ENCODE results near the gene DOLK.

Gene DOLK

DNA sequence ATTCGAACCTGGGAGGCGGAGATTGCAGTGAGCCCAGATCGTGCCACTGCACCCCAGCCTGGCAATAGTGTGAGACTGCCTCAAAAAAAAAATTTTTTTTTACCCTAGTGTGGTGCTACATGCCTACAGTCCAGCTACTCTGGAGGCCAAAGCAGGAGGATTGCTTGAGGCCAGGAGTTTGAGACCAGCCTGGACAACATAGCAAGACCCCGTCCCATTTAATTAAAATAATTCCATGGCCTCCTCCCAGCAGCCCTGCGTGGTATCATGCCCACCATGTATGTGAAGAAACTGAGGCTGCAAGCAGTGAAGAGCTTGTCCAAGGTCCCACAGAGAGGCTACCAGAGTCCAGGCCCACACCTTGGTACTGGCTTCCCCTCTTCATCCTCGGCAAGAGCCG is 46.0 kb downstream of the DOLK start:
- Histone ChIP-seq H3K4me3 (ENCODE audit: low read depth, low read length, poor library complexity, severe bottlenecking) (no peak overlapping the region), H2AFZ (ENCODE audit: low read length) (no peak overlapping the region), H3K79me2 (ENCODE audit: insufficient read depth, low read length) (no peaks in the 10 kb centered on the region), H3K9ac (ENCODE audit: low read length) (no peak overlapping the region), H3K9me3 (ENCODE audit: low read length) (no peaks in the 10 kb centered on the region), H3K36me3 (ENCODE audit: insufficient read depth, low read length) (peaks cover 16% of the 10 kb centered on the region; the same call in 1 of the 2 replicates), H4K20me1 (ENCODE audit: insufficient read depth, low read length) (no peaks in the 10 kb centered on the region), H3K4me1 (ENCODE audit: insufficient read depth, low read length, severe bottlenecking) (peaks cover 17% of the 10 kb centered on the region), H3K27ac (ENCODE audit: low read depth, low read length, poor library complexity, severe bottlenecking) (no peak overlapping the region), H3K27me3 (ENCODE audit: insufficient read depth, low read length) (no peaks in the 10 kb centered on the region), H3K4me2 (ENCODE audit: low read length) (no peak overlapping the region), H3K9me2 (ENCODE audit: low read depth, low read length) (no peaks in the 10 kb centered on the region), H3F3A (ENCODE audit: insufficient read depth, low read length) (no peaks in the 10 kb centered on the region)
- TF ChIP-seq CTCF (IDR thresholded peaks at IDR 0.05; ENCODE audit: low read length) (no peak), EZH2 (IDR thresholded peaks at IDR 0.05; ENCODE audit: borderline replicate concordance, low read length) (no peak)

GRCh38 chr9:128899566-128900322 is 47.7 kb downstream of the DOLK start:
- peaks cover 30% of the 10 kb centered on the region for H3K36me3 ChIP-seq (ENCODE audit: insufficient read depth, low read length)
- H3K4me2 ChIP-seq (ENCODE audit: low read length), result no peak overlapping the region

DNA sequence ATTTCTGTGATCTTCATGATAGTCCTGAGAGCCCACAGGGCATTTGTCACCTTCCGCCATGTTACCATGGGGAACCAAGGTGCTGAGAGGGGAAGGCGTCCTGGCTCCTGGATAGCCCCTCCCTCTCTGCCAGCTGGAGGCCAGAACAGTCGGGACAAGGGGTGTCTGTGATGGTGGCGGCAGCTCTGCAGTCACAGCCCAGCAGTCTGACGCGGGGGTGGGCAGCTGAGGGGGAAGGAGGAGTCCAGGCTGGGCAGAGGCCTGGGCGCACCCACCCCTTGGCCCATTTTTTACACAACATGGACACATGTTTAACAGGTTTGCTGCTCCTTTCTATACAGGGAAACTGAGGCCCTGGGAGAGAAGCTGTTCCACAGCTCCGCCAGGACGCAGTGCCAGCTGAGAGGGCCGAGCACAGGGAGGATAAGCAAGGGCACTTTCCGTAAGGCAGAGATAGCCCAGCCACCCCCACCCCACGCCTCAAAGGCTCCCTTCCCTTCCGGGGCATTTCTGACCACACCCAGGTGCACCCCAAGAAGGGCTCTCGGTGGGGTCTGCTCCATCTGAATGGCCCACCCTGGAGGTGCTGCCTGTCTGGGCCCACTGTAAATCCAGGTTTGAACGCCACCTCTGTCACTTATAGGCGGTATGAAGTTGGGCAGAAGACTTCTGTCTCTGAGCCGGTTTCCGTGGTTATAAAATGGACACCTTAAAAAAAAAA is 48.4 kb downstream of the DOLK start:
- H3K9me2 ChIP-seq (ENCODE audit: low read depth, low read length), result no peaks in the 10 kb centered on the region
- H3K9ac ChIP-seq (ENCODE audit: low read length), result no peak overlapping the region
- H3K36me3 ChIP-seq (ENCODE audit: insufficient read depth, low read length), result peaks cover 31% of the 10 kb centered on the region
- H3K4me2 ChIP-seq (ENCODE audit: low read length), result no peak overlapping the region
- H3F3A ChIP-seq (ENCODE audit: insufficient read depth, low read length), result no peaks in the 10 kb centered on the region
- H3K27ac ChIP-seq (ENCODE audit: low read depth, low read length, poor library complexity, severe bottlenecking), result no peak overlapping the region
- H3K79me2 ChIP-seq (ENCODE audit: insufficient read depth, low read length), result no peaks in the 10 kb centered on the region
- H3K4me3 ChIP-seq (ENCODE audit: low read depth, low read length, poor library complexity, severe bottlenecking), result no peak overlapping the region
- TF ChIP-seq EZH2 (IDR thresholded peaks at IDR 0.05; ENCODE audit: borderline replicate concordance, low read length), result no peak
- no peak for TF ChIP-seq CTCF (IDR thresholded peaks at IDR 0.05; ENCODE audit: low read length)
- peaks cover 17% of the 10 kb centered on the region for H3K4me1 ChIP-seq (ENCODE audit: insufficient read depth, low read length, severe bottlenecking)
- no peaks in the 10 kb centered on the region for H3K27me3 ChIP-seq (ENCODE audit: insufficient read depth, low read length)
- H2AFZ ChIP-seq (ENCODE audit: low read length), result no peak overlapping the region
- H4K20me1 ChIP-seq (ENCODE audit: insufficient read depth, low read length), result no peaks in the 10 kb centered on the region
- no peaks in the 10 kb centered on the region for H3K9me3 ChIP-seq (ENCODE audit: low read length)

More at GRCh38 chr9:128899566-128900322, 47.7 kb downstream of the DOLK start:
- no peaks in the 10 kb centered on the region for H3F3A ChIP-seq (ENCODE audit: insufficient read depth, low read length)
- TF ChIP-seq EZH2 (IDR thresholded peaks at IDR 0.05; ENCODE audit: borderline replicate concordance, low read length), result no peak
- no peak for TF ChIP-seq CTCF (IDR thresholded peaks at IDR 0.05; ENCODE audit: low read length)
- no peak overlapping the region for H3K9ac ChIP-seq (ENCODE audit: low read length)
- no peaks in the 10 kb centered on the region for H3K9me3 ChIP-seq (ENCODE audit: low read length)
- H3K9me2 ChIP-seq (ENCODE audit: low read depth, low read length), result no peaks in the 10 kb centered on the region
- no peaks in the 10 kb centered on the region for H3K27me3 ChIP-seq (ENCODE audit: insufficient read depth, low read length)
- H3K79me2 ChIP-seq (ENCODE audit: insufficient read depth, low read length), result no peaks in the 10 kb centered on the region
- H2AFZ ChIP-seq (ENCODE audit: low read length), result no peak overlapping the region
- no peaks in the 10 kb centered on the region for H4K20me1 ChIP-seq (ENCODE audit: insufficient read depth, low read length)
- H3K4me1 ChIP-seq (ENCODE audit: insufficient read depth, low read length, severe bottlenecking), result peaks cover 17% of the 10 kb centered on the region
- no peak overlapping the region for H3K27ac ChIP-seq (ENCODE audit: low read depth, low read length, poor library complexity, severe bottlenecking)
- no peak overlapping the region for H3K4me3 ChIP-seq (ENCODE audit: low read depth, low read length, poor library complexity, severe bottlenecking)
